Neural cell (in vitro differentiated cells): ENCODE data around the gene SLC7A14. TPM values are rescaled to one million over a fixed set of nuclear protein-coding genes. Genes with fewer than 3 reads are reported as not detected.

Source experiments
- H2AFZ ChIP-seq: fragments of 200-600, 300-800 bp; sonication (generic), shearing (Covaris generic); 2 replicates; pipeline ENCODE4 v1.6.0; 2014; ENCODE audit warnings: low read depth, mild to moderate bottlenecking, antibody characterized with exemption, low read length, moderate library complexity
- H3F3A ChIP-seq: fragments of 200-600 bp; shearing (Covaris generic); 2 replicates; pipeline ENCODE4 v1.6.1; 2016; ENCODE audit warnings: mild to moderate bottlenecking, moderate library complexity, mixed read lengths, antibody characterized with exemption, low read length; ENCODE audit not compliant: insufficient read depth, poor library complexity, severe bottlenecking
- H3K27ac ChIP-seq: fragments of 200-600, 300-800 bp; sonication (generic), shearing (Covaris generic); 2 replicates; pipeline ENCODE4 v1.5.1; 2014; ENCODE audit warnings: mild to moderate bottlenecking, low read length, moderate library complexity
- H3K27me3 ChIP-seq: fragments of 300-800, 200-600 bp; sonication (generic), shearing (Covaris generic); 2 replicates; pipeline ENCODE4 v1.6.0; 2014; ENCODE audit warnings: mild to moderate bottlenecking, low read depth, low read length, moderate library complexity; ENCODE audit not compliant: insufficient read depth
- H3K36me3 ChIP-seq: fragments of 300-800, 200-600 bp; sonication (generic), shearing (Covaris generic); 2 replicates; pipeline ENCODE4 v1.5.1; 2014; ENCODE audit warnings: mild to moderate bottlenecking, antibody characterized with exemption, low read length, moderate library complexity; ENCODE audit not compliant: insufficient read depth
- H3K4me2 ChIP-seq: fragments of 300-800, 200-600 bp; sonication (generic), shearing (Covaris generic); 2 replicates; pipeline ENCODE4 v1.6.0; 2014; ENCODE audit warnings: mild to moderate bottlenecking, low read length
- H3K4me3 ChIP-seq: fragments of 300-800, 200-600 bp; sonication (generic), shearing (Covaris generic); 2 replicates; pipeline ENCODE4 v1.5.1; 2014; ENCODE audit warnings: mild to moderate bottlenecking, low read length, moderate library complexity
- H3K79me2 ChIP-seq: fragments of 200-600 bp; shearing (Covaris generic); replicated peaks from 2 replicates; pipeline ENCODE4 v1.6.0; 2014; ENCODE audit warnings: mild to moderate bottlenecking, low read length, moderate library complexity; ENCODE audit not compliant: insufficient read depth
- H3K9ac ChIP-seq: fragments of 300-800, 200-600 bp; sonication (generic), shearing (Covaris generic); 2 replicates; pipeline ENCODE4 v1.6.1; 2016; ENCODE audit warnings: mild to moderate bottlenecking, low read length, mixed read lengths
- H3K9me2 ChIP-seq: fragments of 200-600 bp; shearing (Covaris generic); 2 replicates; pipeline ENCODE4 v1.6.1; 2016; ENCODE audit warnings: mild to moderate bottlenecking, low read length, mixed read lengths; ENCODE audit not compliant: insufficient read depth
- H3K9me3 ChIP-seq: fragments of 200-600, 300-800 bp; sonication (generic), shearing (Covaris generic); 2 replicates; pipeline ENCODE4 v1.6.1; 2016; ENCODE audit warnings: mild to moderate bottlenecking, mixed run types, low read length, moderate library complexity, mixed read lengths
- H4K20me1 ChIP-seq: fragments of 200-600 bp; shearing (Covaris generic); 2 replicates; pipeline ENCODE4 v1.6.1; 2016; ENCODE audit warnings: mild to moderate bottlenecking, mixed run types; ENCODE audit not compliant: insufficient read depth
- EP300 ChIP-seq: fragments of 450-650 bp; conservative IDR thresholded peaks from 2 replicates; pipeline ENCODE4 v1.6.1; 2014; ENCODE audit warnings: antibody characterized with exemption, mild to moderate bottlenecking, moderate library complexity; ENCODE audit not compliant: poor library complexity, severe bottlenecking
- EZH2 ChIP-seq: fragments of 200-600, 300-800 bp; shearing (Covaris generic), sonication (generic); IDR thresholded peaks from 2 replicates; pipeline ENCODE4 v1.6.1; 2014; ENCODE audit warnings: antibody characterized with exemption, low read length, borderline replicate concordance, mild to moderate bottlenecking; ENCODE audit not compliant: insufficient read depth, poor library complexity, severe bottlenecking
- MXI1 ChIP-seq: fragments of 450-650 bp; conservative IDR thresholded peaks from 2 replicates; pipeline ENCODE4 v1.6.1; 2014; ENCODE audit warnings: antibody characterized with exemption, mild to moderate bottlenecking; ENCODE audit not compliant: poor library complexity, severe bottlenecking
- POLR2AphosphoS5 ChIP-seq: IDR thresholded peaks from 2 replicates; pipeline ENCODE4 v1.6.1; 2012
- RAD21 ChIP-seq: fragments of 450-650 bp; conservative IDR thresholded peaks from 2 replicates; pipeline ENCODE4 v1.6.1; 2014; ENCODE audit warnings: antibody characterized with exemption, mild to moderate bottlenecking, moderate library complexity
- SMC3 ChIP-seq: fragments of 450-650 bp; conservative IDR thresholded peaks from 2 replicates; pipeline ENCODE4 v1.6.1; 2014; ENCODE audit warnings: antibody characterized with exemption, mild to moderate bottlenecking, moderate library complexity; ENCODE audit not compliant: poor library complexity
- TAF1 ChIP-seq: IDR thresholded peaks from 2 replicates; pipeline ENCODE4 v1.6.1; 2012; ENCODE audit warnings: low read depth
- polyA plus RNA-seq: library from polyadenylated mRNA; depleted of rRNA; stranded (reverse); fragments of >200 nt; gene quantifications from 2 replicates; pipeline ENCODE4 v1.2.3, GENCODE V29; 2014
- TF ChIP-seq, protein P1 (sequence below): fragments of 450-650 bp; IDR thresholded peaks from 2 replicates; pipeline ENCODE4 v1.5.1; 2014; ENCODE audit warnings: antibody characterized with exemption, mild to moderate bottlenecking, moderate library complexity; ENCODE audit not compliant: poor library complexity, severe bottlenecking
- TF ChIP-seq, protein P2 (sequence below): IDR thresholded peaks from 2 replicates; pipeline ENCODE4 v1.6.1; 2012; ENCODE audit warnings: borderline replicate concordance

Gene SLC7A14
- polyA plus RNA-seq, 1 donor from 2014 or later: 5.1 TPM

DNA sequence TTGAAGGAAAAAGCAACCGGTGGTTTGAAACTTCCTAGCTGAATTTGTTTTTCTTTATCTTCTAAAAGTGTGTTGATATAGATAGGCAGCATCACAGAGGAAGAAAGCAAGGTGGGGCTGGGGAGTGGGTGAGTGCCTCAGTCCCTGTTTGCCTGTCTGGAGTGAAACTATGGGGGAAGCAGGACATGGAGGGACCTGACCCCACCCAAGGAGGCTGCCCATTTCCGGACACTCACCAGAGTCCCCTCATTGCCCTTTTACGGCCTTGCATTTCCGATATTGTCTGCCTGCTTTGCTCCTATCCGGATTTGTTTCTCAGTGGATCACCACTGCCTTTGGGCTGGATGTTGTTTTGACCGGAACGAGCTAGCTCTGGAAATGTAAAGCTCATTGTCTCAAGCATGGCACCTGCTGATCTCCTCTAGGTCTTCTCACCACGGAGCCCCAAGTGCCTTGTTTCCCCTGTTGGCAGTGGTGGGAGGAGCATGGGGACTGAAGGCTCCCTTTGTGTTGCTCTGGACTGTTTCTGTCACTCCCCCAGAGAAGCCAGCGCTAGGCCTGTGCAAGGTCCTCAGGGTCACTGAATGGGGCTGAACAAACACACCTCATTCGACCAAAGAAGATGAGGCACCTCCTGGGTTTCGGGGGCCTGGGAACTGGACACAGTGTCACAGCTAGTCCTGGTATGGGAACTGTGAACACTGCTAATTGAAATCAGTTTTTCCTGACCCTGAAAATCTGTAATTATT is 160.2 kb downstream of the SLC7A14 start:
- Histone ChIP-seq H3K27me3 (peaks cover 2% of the 10 kb centered on the region), H3K36me3 (no peaks in the 10 kb centered on the region), H3K4me2 (no peak overlapping the region), H3F3A (no peaks in the 10 kb centered on the region), H4K20me1 (no peaks in the 10 kb centered on the region), H3K9me3 (no peaks in the 10 kb centered on the region), H3K9ac (no peak overlapping the region), H3K9me2 (no peaks in the 10 kb centered on the region), H3K79me2 (no peaks in the 10 kb centered on the region), H3K4me3 (no peak overlapping the region), H3K27ac (no peak overlapping the region), H2AFZ (no peak overlapping the region)
- TF ChIP-seq, protein P1, sequence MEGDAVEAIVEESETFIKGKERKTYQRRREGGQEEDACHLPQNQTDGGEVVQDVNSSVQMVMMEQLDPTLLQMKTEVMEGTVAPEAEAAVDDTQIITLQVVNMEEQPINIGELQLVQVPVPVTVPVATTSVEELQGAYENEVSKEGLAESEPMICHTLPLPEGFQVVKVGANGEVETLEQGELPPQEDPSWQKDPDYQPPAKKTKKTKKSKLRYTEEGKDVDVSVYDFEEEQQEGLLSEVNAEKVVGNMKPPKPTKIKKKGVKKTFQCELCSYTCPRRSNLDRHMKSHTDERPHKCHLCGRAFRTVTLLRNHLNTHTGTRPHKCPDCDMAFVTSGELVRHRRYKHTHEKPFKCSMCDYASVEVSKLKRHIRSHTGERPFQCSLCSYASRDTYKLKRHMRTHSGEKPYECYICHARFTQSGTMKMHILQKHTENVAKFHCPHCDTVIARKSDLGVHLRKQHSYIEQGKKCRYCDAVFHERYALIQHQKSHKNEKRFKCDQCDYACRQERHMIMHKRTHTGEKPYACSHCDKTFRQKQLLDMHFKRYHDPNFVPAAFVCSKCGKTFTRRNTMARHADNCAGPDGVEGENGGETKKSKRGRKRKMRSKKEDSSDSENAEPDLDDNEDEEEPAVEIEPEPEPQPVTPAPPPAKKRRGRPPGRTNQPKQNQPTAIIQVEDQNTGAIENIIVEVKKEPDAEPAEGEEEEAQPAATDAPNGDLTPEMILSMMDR: no peak
- TF ChIP-seq TAF1: no peak
- TF ChIP-seq, protein P2, sequence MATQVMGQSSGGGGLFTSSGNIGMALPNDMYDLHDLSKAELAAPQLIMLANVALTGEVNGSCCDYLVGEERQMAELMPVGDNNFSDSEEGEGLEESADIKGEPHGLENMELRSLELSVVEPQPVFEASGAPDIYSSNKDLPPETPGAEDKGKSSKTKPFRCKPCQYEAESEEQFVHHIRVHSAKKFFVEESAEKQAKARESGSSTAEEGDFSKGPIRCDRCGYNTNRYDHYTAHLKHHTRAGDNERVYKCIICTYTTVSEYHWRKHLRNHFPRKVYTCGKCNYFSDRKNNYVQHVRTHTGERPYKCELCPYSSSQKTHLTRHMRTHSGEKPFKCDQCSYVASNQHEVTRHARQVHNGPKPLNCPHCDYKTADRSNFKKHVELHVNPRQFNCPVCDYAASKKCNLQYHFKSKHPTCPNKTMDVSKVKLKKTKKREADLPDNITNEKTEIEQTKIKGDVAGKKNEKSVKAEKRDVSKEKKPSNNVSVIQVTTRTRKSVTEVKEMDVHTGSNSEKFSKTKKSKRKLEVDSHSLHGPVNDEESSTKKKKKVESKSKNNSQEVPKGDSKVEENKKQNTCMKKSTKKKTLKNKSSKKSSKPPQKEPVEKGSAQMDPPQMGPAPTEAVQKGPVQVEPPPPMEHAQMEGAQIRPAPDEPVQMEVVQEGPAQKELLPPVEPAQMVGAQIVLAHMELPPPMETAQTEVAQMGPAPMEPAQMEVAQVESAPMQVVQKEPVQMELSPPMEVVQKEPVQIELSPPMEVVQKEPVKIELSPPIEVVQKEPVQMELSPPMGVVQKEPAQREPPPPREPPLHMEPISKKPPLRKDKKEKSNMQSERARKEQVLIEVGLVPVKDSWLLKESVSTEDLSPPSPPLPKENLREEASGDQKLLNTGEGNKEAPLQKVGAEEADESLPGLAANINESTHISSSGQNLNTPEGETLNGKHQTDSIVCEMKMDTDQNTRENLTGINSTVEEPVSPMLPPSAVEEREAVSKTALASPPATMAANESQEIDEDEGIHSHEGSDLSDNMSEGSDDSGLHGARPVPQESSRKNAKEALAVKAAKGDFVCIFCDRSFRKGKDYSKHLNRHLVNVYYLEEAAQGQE: no peak
- TF ChIP-seq MXI1: no peak
- no peak for TF ChIP-seq RAD21
- no peak for TF ChIP-seq POLR2AphosphoS5
- TF ChIP-seq EP300: no peak
- TF ChIP-seq EZH2: no peak

- Histone ChIP-seq H3K4me2 (no peak overlapping the region), H3K27me3 (peaks cover 10% of the 10 kb centered on the region), H3K9me3 (no peaks in the 10 kb centered on the region), H3K27ac (no peak overlapping the region), H3K4me3 (no peak overlapping the region), H3K79me2 (no peaks in the 10 kb centered on the region), H4K20me1 (no peaks in the 10 kb centered on the region), H2AFZ (no peak overlapping the region), H3K9me2 (no peaks in the 10 kb centered on the region), H3K36me3 (no peaks in the 10 kb centered on the region), H3F3A (no peaks in the 10 kb centered on the region), H3K9ac (no peak overlapping the region)
- TF ChIP-seq, protein P2: no peak
- TF ChIP-seq EZH2: no peak
- TF ChIP-seq, protein P1: no peak
- no peak for TF ChIP-seq SMC3
- TF ChIP-seq MXI1: no peak
- TF ChIP-seq POLR2AphosphoS5: no peak
- TF ChIP-seq TAF1: no peak
- TF ChIP-seq EP300: no peak
- no peak for TF ChIP-seq RAD21
Measured at GRCh38 chr3:170424879-170425278, 161.0 kb downstream of the SLC7A14 start.
